Activated gamma-delta T cell treated with anti-CD3 and anti-CD28 coated beads, Interleukin-2, amount 50 U/mL, for 16 hours (primary cell): ENCODE measurements around the gene FAM83G.
"Not testable (repeated sequence)": the region's sequence is repeated elsewhere in the genome, so short reads cannot be mapped to it uniquely, and the experiment has no call there.

Source experiments
- DNase-seq: peaks from one replicate; pipeline ENCODE4 v3.0.0-alpha.2; 2020; ENCODE audit warnings: low read depth

Gene FAM83G

GRCh38 chr17:18950944-18951905, 53.3 kb downstream of the FAM83G start:
- no peak for DNase-seq

GRCh38 chr17:18950346-18950745, 54.2 kb downstream of the FAM83G start:
- no peak for DNase-seq

DNA sequence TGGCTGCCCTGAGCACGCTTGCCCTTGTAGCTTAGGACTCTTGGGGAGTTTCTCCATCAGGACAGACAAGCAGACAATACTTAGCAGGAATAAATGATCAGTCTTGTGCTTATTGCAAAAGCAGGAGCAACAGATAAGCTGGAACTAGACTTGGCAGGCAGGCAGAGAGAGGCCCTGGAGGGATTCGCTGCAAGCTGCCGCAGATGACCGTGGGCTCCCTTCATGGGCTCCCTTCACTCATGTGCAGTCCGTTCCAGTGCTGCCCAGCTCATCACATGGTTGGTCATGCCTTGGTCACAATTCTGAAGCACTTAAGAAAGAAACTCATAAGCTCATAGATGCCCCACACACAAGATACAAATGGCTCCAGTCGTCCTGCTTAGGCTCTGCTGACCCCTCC, 55.0 kb downstream of the FAM83G start:
- no peak for DNase-seq

- no peak for DNase-seq
Measured at GRCh38 chr17:18948476-18949006, 56.0 kb downstream of the FAM83G start.

- DNase-seq: no peak
Measured at GRCh38 chr17:18947866-18948265, 56.7 kb downstream of the FAM83G start.

- no peak for DNase-seq
Measured at GRCh38 chr17:18946536-18946935, 58.0 kb downstream of the FAM83G start.

- no peak for DNase-seq
Measured at GRCh38 chr17:18944646-18945045, 59.9 kb downstream of the FAM83G start.

DNA sequence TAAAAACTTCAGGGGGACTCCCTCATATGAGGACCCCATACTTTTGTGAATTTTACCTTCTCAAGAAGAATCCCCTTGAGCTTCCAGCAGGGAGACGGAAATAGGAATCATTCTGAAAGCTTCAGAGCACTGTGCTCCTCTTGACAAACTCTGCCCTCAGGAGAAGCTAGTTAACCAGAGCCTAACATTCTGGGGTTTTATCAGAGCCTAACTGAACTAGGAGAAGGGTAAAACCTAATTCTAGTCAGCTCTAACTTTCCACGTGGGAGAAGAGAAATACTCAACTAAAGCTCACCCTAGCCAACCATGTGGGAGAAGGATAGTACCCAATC, 65.9 kb downstream of the FAM83G start:
- no peak for DNase-seq

DNA sequence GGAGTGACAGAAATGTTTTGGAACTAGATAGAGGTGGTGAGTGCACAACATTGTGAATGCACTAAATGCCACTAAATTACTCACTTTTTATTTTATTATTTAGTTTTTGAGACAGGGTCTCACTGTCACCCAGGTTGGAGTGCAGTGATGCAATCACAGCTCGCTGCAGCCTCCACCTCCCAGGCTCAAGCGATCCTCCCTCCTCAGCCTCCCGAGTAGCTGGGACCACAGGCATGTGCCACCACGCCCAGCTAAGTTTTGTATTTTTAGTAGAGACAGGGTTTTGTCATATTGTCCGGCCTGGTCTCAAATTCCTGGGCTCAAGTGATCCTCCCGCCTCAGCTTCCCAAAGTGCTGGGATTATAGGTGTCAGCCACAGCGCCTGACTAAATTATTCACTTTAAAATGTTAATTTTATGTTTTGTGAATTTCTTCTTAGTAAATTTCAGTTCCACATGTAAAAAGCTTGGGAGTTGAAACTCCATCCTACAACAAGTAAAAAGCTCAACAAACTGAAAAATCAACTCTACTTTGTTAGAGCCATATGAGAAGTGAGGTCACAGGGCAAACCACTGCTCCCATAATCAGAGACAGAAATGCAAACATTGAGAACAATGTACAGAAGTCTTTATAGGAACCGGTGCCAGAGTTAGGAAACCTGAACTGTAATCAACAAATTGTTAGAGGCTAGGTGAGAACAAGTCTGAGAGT, 66.4 kb downstream of the FAM83G start:
- DNase-seq: no peak

GRCh38 chr17:18933102-18934058, 71.2 kb downstream of the FAM83G start:
- DNase-seq: no peak

- DNase-seq: no peak
Measured at GRCh38 chr17:18932360-18933055, 72.1 kb downstream of the FAM83G start.

DNA sequence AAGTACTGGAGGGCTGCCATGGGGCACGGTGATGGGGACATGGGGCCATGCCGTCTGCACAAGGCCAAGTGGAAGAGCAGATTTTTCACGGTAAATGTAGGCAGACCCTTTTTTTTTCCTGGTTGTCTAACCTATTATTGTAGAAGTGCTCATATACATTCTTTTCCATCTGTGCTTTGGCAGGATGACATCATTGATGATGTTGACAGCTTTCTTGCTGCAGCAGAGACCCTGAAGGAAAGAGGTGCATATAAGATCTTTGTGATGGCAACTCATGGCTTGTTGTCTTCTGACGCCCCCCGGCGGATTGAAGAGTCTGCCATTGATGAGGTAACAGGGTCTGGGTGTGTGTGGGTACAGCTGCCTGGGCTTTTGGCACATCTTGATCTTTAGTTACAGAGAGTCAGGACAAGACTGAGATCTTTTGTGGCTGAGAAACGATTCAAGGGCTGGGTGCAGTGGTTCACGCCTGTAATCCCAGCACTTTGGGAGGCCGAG, 75.9 kb downstream of the FAM83G start:
- no peak for DNase-seq

DNA sequence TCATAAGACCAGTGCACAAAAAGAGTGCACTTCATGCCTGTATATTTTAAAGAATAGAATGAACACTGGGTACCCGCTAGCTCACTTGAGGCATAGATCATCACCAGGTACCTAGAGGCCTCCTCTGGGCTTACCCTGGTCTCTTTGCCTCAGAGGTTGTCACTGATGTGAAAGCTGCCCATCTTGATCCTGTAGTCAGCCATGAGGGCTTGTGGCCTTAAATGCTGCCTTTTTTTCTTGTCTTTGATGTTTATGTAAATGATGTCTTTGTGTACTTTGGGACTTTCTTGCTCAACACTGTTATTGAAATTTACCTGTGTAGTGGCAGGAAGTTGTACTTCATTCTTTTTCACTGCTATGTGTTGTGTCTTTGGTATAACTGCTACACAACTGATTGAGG, 79.4 kb downstream of the FAM83G start:
- DNase-seq: no peak

DNA sequence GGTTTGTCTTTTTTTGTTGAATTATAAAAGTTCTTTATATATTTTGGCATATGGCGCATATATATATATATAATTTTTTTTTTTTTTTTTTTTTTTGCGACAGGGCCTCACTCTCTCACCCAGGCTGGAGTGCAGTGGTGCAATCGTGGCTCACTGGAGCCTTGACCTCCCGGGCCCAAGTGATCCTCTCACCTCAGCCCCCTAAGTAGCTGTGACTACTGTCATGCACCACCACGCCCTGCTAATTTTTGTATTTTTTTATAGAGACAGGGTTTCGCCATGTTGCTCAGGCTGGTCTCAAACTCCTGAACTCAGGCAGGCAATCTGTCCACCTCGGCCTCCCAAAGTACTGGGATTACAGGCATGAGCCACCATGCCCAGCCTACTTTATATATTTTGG, 82.0 kb downstream of the FAM83G start:
- DNase-seq: not testable (repeated sequence)

GRCh38 chr17:18921912-18922451, 82.6 kb downstream of the FAM83G start:
- no peak for DNase-seq

- no peak for DNase-seq
Measured at GRCh38 chr17:18921485-18921884, 83.1 kb downstream of the FAM83G start.

DNA sequence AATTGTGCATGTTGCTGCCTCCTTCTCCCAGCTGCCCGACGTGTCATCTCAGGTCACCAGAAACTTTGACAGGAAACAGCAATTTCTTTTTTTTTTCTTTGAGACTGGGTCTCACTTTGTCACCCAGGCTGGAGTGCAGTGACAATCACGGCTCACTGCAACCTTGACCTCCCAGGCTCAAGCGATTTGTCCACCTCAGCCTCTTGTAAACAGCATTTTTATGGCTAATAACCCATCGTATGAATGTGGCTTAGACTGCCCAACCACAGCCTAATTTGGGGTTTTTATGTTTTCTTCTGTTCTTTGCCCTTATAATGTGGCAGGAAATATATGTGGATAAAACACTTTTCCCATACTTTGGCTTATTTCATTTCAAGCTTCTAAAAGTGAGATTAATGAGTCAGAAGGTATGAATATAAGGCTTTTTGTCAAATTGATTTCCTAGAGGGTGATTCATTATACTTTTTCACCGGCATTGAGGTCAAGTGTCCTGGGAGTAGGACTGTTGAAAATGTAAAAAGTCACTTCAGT, 83.6 kb downstream of the FAM83G start:
- no peak for DNase-seq

- DNase-seq: no peak
Measured at GRCh38 chr17:18919963-18920362, 84.6 kb downstream of the FAM83G start.
